HFFc6 (cell line): ENCODE measurements around the gene RBM39. TPM values are rescaled to one million over a fixed set of nuclear protein-coding genes. Genes with fewer than 3 reads are reported as not detected.
A peak's percentile ranks its signal among the peaks of the same experiment; 100 is the strongest.
"Not testable (repeated sequence)": the region's sequence is repeated elsewhere in the genome, so short reads cannot be mapped to it uniquely, and the experiment has no call there.

ENCODE experiments used
- DNase-seq: peaks from one replicate; pipeline ENCODE4 v3.0.0-alpha.2; 2018
- H3K27ac Mint-ChIP-seq: 2 replicates; pipeline ENCODE4 v1.8.0; 2020; ENCODE audit warnings: mild to moderate bottlenecking, mixed read lengths
- H3K27me3 Mint-ChIP-seq: 2 replicates; pipeline ENCODE4 v1.8.0; 2021; ENCODE audit warnings: mild to moderate bottlenecking, moderate library complexity, mixed read lengths; ENCODE audit not compliant: insufficient read depth
- H3K36me3 Mint-ChIP-seq: 2 replicates; pipeline ENCODE4 v1.8.0; 2021; ENCODE audit warnings: low read depth, mixed read lengths
- H3K4me1 Mint-ChIP-seq: 2 replicates; pipeline ENCODE4 v1.8.0; 2020; ENCODE audit warnings: low read depth, mixed read lengths
- H3K4me3 Mint-ChIP-seq: 2 replicates; pipeline ENCODE4 v1.8.0; 2020; ENCODE audit warnings: mild to moderate bottlenecking, moderate library complexity, mixed read lengths
- H3K9me3 Mint-ChIP-seq: 2 replicates; pipeline ENCODE4 v1.8.0; 2020; ENCODE audit warnings: mild to moderate bottlenecking, mixed read lengths
- total RNA-seq, 6 experiments: library from RNA; stranded (reverse); fragmentation: NEBNext Ultra II Directional; extraction: Animal tissue kit (Norgen Biotek cat#: 25700); gene quantifications; 2 replicates in 1 of 6; 3 replicates in 5 of 6; pipeline ENCODE4 v1.2.3, GENCODE V29; 2021
- TF ChIP-seq, protein P1 (sequence below): fragments of 200-600 bp; sonication (generic); IDR thresholded peaks from 2 replicates; pipeline ENCODE4 v1.5.0; 2021; ENCODE audit warnings: antibody characterized with exemption, mild to moderate bottlenecking

RBM39 gene
- total RNA-seq, 6 experiments from 2014 or later: 162 to 198 (median 185) TPM

DNA sequence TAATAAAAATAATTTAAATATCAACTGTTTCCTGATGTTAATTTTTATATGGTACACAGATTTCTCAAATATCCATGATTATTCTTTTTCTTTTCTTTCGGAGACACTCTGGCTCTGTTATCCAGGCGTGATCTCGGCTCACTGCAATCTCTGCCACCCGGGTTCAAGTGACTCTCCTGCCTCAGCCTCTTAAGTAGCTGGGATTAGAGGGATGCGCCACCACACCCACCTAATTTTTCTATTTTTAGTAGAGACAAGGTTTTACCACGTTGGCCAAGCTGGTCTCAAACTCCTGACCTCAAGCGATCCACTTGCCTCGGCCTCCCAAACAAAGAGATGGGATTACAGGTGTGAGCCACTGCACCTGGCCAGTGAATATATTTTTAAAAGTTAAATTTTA, 22.3 kb downstream of the RBM39 start:
- peaks cover 32% of the 10 kb centered on the region for H3K4me1 Mint-ChIP-seq
- no peaks in the 10 kb centered on the region for H3K9me3 Mint-ChIP-seq
- H3K36me3 Mint-ChIP-seq: peaks cover 49% of the 10 kb centered on the region
- no peak for DNase-seq
- H3K4me3 Mint-ChIP-seq: no peak overlapping the region
- H3K27me3 Mint-ChIP-seq: peaks cover 13% of the 10 kb centered on the region
- TF ChIP-seq, protein P1, sequence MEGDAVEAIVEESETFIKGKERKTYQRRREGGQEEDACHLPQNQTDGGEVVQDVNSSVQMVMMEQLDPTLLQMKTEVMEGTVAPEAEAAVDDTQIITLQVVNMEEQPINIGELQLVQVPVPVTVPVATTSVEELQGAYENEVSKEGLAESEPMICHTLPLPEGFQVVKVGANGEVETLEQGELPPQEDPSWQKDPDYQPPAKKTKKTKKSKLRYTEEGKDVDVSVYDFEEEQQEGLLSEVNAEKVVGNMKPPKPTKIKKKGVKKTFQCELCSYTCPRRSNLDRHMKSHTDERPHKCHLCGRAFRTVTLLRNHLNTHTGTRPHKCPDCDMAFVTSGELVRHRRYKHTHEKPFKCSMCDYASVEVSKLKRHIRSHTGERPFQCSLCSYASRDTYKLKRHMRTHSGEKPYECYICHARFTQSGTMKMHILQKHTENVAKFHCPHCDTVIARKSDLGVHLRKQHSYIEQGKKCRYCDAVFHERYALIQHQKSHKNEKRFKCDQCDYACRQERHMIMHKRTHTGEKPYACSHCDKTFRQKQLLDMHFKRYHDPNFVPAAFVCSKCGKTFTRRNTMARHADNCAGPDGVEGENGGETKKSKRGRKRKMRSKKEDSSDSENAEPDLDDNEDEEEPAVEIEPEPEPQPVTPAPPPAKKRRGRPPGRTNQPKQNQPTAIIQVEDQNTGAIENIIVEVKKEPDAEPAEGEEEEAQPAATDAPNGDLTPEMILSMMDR: no peak
- H3K27ac Mint-ChIP-seq: peak overlapping the region; percentile 69; the same call in 1 of the 2 replicates

DNA sequence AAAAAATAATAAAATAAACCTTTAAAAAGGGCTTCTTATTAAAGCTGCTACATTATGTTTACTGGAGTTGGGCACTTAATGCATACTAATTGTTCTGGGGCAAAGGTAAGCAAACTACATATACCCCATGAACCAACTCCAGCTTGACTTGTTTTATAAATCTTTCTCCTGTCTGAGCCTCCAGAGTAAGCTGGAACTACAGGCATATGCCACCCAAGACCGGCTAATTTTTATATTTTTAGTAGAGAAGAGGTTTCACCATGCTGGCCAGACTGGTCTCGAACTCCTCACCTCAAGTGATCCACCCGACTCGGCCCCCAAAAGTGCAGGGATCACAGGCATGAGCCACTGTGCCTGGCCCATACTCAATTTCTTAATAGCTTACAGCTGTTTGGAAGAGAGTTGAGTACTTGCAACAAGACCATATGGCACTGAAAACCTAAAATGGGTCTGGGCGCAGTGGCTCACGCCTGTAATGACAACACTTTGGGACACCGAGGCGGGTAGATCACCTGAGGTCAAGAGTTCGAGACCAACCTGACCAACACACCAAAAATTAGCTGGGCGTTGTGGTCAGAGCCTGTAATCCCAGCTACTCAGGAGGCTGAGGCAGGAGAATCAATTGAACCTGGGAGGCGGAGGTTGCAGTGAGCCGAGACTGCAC, 23.0 kb downstream of the RBM39 start:
- H3K4me3 Mint-ChIP-seq: peak overlapping the region; percentile 15; the same call in 1 of the 2 replicates
- H3K27me3 Mint-ChIP-seq: peaks cover 10% of the 10 kb centered on the region
- peak overlapping the region; percentile 69 for H3K27ac Mint-ChIP-seq
- H3K36me3 Mint-ChIP-seq: peaks cover 49% of the 10 kb centered on the region
- no peak for DNase-seq
- TF ChIP-seq, protein P1: no peak
- H3K9me3 Mint-ChIP-seq: no peaks in the 10 kb centered on the region
- peaks cover 32% of the 10 kb centered on the region for H3K4me1 Mint-ChIP-seq

DNA sequence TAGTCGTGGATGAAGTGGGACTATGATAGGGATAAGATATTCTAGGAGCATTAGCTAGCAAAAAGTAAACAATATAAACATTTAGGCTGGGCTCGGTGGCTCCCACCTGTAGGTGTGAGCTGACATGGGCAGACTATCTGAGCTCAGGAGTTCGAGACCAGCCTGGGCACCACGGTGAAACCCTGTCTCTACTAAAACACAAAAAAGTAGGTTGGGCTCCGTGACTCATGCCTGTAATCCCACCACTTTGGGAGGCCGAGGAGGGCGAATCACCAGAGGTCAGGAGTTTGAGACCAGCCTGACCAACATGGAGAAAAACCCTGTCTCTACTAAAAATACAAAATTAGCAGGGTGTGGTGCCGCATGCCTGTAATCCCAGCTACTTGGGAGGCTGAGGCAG, 23.7 kb downstream of the RBM39 start:
- not testable (repeated sequence) for H3K27me3 Mint-ChIP-seq, H3K9me3 Mint-ChIP-seq
- peaks cover 32% of the 10 kb centered on the region for H3K4me1 Mint-ChIP-seq
- peak overlapping the region; percentile 30; the same call in 1 of the 2 replicates for H3K4me3 Mint-ChIP-seq
- peak overlapping the region; percentile 79 for H3K27ac Mint-ChIP-seq
- H3K36me3 Mint-ChIP-seq: peaks cover 52% of the 10 kb centered on the region
- DNase-seq: peak; percentile 51

DNA sequence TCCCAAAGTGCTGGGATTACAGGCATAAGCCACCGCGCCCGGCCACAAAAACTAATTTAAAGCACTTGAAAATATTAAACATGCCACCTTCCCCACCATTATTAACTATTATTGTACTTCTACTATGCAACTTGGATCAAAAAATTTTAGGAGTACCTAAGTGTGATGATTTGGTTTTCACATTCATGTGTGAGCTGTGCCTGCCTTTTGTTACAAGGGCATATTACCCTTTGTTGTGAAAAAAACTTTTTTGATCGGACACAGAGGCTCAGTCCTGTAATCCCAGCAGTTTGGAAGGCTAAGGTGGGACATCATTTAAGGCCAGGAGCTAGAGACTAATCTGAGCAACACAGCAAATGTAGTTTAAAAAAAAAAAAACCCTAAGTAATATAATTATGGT, 25.7 kb downstream of the RBM39 start:
- Mint-ChIP-seq H3K27ac (no peak overlapping the region; the same call in 1 of the 2 replicates), H3K27me3 (peaks cover 13% of the 10 kb centered on the region), H3K9me3 (no peaks in the 10 kb centered on the region), H3K4me3 (no peak overlapping the region), H3K36me3 (peaks cover 58% of the 10 kb centered on the region), H3K4me1 (peaks cover 37% of the 10 kb centered on the region)
- TF ChIP-seq, protein P1: no peak
- no peak for DNase-seq

DNA sequence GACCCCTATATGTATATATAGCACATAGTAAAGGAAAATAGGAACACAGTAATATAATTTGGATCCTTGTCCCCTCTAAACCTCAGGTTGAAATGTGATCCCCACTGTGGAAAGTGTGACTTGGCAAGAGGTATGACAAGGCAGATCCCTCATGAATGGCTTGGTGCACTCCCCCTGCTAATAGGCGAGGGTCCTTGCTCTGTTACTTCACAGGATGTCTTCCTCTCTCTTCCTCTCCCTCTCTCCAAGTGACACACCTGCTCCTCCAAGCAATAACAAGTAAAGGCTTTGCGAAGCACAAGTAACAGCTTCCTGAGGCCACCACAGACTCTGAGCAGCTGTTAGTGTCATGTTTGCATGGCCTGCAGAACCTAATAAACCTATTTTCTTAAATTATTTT, 26.4 kb downstream of the RBM39 start:
- peak overlapping the region; percentile 39; the same call in 1 of the 2 replicates for H3K4me3 Mint-ChIP-seq
- peaks cover 61% of the 10 kb centered on the region for H3K36me3 Mint-ChIP-seq
- peak overlapping the region; percentile 62; the same call in 1 of the 2 replicates for H3K27ac Mint-ChIP-seq
- peaks cover 10% of the 10 kb centered on the region for H3K27me3 Mint-ChIP-seq
- TF ChIP-seq, protein P1: no peak
- DNase-seq: no peak
- peaks cover 40% of the 10 kb centered on the region for H3K4me1 Mint-ChIP-seq
- H3K9me3 Mint-ChIP-seq: no peaks in the 10 kb centered on the region

DNA sequence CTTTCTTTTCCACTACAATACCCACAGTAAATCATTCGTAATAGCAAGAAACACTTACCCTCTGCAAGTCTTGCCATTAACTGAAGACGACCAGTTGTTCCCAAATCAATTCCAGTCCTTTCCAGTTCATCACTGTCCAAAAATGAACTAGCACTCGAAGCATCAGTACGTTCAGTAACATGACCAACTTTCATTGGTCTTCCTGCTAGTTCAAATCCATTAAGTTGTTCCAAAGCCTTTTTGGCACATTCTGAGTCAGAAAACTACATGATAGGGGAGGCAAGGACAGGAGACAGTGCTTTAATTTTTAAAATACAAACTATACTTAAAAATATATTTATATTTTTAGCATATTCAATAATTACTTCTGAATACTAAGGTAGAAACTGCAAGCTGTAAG, 27.9 kb downstream of the RBM39 start:
- H3K27me3 Mint-ChIP-seq: peaks cover 7% of the 10 kb centered on the region
- TF ChIP-seq, protein P1: no peak
- no peak for DNase-seq
- H3K4me3 Mint-ChIP-seq: no peak overlapping the region
- H3K9me3 Mint-ChIP-seq: no peaks in the 10 kb centered on the region
- H3K27ac Mint-ChIP-seq: peak overlapping the region; percentile 6; the same call in 1 of the 2 replicates
- H3K36me3 Mint-ChIP-seq: peaks cover 57% of the 10 kb centered on the region
- H3K4me1 Mint-ChIP-seq: peaks cover 37% of the 10 kb centered on the region

DNA sequence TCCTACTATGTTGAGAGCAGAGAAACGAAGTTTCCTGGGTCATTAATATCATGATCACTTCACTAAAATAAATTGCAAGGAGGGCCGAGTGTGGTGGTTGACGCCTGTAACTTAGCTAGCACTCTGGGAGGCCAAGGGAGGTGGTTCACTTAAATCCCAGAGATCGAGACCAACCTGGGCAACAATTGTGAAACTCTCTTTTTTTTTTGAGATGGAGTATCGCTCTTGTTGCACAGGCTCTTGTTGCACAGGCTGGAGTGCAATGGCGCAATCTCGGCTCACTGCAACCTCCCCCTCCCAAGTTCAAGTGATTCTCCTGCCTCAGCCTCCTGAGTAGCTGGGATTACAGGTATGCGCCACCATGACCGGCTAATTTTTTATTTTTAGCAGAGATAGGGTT, 28.9 kb downstream of the RBM39 start:
- H3K4me1 Mint-ChIP-seq: peaks cover 36% of the 10 kb centered on the region
- H3K27ac Mint-ChIP-seq: peak overlapping the region; percentile 33; the same call in 1 of the 2 replicates
- DNase-seq, H3K27me3 Mint-ChIP-seq, H3K9me3 Mint-ChIP-seq, H3K4me3 Mint-ChIP-seq: not testable (repeated sequence)
- H3K36me3 Mint-ChIP-seq: peaks cover 60% of the 10 kb centered on the region
